Cerebellar cortex (tissue), 1 donor: ENCODE results near the gene GMEB1.

Experiments used
- DNase-seq: peaks from one replicate; pipeline ENCODE4 v3.0.0-alpha.2; 2015; ENCODE audit warnings: low spot score

Gene GMEB1

GRCh38 chr1:28751315-28752060 lies 82.9 kb downstream of the GMEB1 start:
- no peak for DNase-seq

- no peak for DNase-seq
These were observed 87.1 kb downstream of the GMEB1 start for GRCh38 chr1:28755701-28756100.

DNA sequence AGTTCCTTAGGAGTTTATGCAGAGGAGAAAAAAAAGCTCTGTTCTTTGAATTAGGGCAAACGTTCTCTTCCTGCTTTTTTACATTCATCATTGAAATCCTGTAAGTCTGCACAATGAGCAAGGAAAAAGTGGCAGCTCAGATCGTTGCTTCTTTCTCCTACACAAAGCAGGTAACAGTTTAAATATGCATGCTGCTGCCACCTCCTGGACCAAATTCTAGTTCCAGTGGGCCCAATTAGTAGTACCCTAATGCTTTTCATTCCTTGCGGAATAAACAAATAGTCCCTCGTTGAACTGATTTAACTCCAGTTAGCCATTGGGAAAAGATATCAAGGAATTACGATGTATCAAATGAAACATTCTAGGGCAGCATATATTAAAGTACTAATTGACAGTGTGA lies 88.3 kb downstream of the GMEB1 start:
- peak; percentile 69 for DNase-seq

GRCh38 chr1:28758420-28758819 lies 89.8 kb downstream of the GMEB1 start:
- no peak for DNase-seq

GRCh38 chr1:28759257-28759656 lies 90.7 kb downstream of the GMEB1 start:
- DNase-seq: no peak

DNA sequence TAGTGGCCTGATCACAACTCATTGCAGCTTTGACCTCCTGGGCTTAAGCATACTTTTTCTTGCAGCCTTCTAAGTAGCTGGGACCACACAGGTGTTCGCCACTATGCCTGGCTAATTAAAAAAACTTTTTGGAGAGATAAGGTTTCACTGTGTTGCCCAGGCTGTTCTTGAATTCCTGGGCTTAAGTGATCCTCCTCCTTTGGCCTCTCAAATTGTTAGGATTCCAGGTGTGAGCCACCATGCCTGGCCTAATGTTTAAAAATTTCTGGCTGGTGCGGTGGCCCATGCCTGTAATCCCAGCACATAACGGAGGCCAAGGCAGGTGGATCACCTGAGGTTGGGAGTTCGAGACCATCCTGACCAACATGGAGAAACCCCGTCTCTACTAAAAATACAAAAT lies 92.6 kb downstream of the GMEB1 start:
- DNase-seq: no peak

DNA sequence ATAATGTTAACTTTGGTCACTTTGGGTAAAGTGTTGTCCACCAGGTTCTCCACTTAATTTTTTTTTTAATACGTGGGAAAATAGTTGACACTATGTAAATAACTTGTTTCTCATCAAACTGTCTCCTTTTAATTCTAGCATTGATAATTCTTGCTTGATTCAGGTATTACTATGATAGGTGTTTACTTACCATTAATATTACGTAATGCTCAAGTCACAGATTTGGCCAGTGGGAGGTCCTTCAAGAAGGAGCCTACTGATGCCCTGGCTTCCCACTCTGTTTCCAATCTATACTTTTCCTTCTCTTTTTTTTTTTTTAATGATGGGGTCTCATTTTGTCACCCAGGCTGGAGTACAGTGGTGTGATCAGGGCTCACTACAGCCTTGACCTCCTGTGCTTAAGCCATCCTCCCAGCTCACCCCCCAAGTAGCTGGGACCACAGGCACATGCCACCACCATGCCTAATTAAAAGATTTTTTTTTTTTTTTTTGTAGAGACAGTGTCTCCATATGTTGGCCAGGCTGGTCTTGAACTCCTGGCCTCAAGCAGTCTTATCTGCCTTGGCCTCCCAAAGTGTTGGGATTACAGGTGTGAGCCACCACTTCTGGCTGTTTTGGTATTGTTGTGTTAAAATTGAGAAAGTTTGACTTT lies 98.1 kb downstream of the GMEB1 start:
- no peak for DNase-seq
